SK-N-SH treated with all-trans-retinoic acid at 6 μM for 48 hours (cell line): Measurements from ENCODE around the gene PLXNB1.

Experiments
- ATAC-seq: fragments of 200-7000 bp; cut with Tn5 transposase; 3 replicates; pipeline ENCODE4 v1.9.1; 2020; ENCODE audit warnings: mild to moderate bottlenecking, moderate library complexity
- ARNTL ChIP-seq: fragments of 450-650 bp; formaldehyde crosslinking; IDR thresholded peaks from 2 replicates; pipeline ENCODE4 v1.5.0; 2020; ENCODE audit warnings: low read depth, mild to moderate bottlenecking, moderate library complexity, borderline replicate concordance
- BACH2 ChIP-seq: fragments of 250-450 bp; sonication (Bioruptor Pico); IDR thresholded peaks from 2 replicates; pipeline ENCODE4 v1.9.0; 2021; ENCODE audit warnings: mild to moderate bottlenecking, borderline replicate concordance
- CREB5 ChIP-seq: fragments of 250-450 bp; sonication (Bioruptor Pico); IDR thresholded peaks from 2 replicates; pipeline ENCODE4 v1.5.1; 2020; ENCODE audit warnings: low read depth, mild to moderate bottlenecking, moderate library complexity
- CSDC2 ChIP-seq: fragments of 250-450 bp; sonication (Bioruptor Pico); IDR thresholded peaks from 2 replicates; pipeline ENCODE4 v1.5.0; 2020; ENCODE audit warnings: mild to moderate bottlenecking, moderate library complexity
- ESRRG ChIP-seq: fragments of 250-450 bp; sonication (Bioruptor Pico); IDR thresholded peaks from 2 replicates; pipeline ENCODE4 v1.6.1; 2021; ENCODE audit warnings: mild to moderate bottlenecking
- GLIS3 ChIP-seq: fragments of 250-450 bp; sonication (Bioruptor Pico); IDR thresholded peaks from 2 replicates; pipeline ENCODE4 v1.5.0; 2020; ENCODE audit warnings: mild to moderate bottlenecking, moderate library complexity
- ISL1 ChIP-seq: fragments of 250-450 bp; sonication (Bioruptor Pico); IDR thresholded peaks from 2 replicates; pipeline ENCODE4 v2.1.2; 2022; ENCODE audit warnings: mild to moderate bottlenecking, moderate library complexity
- OSR1 ChIP-seq: fragments of 250-450 bp; sonication (Bioruptor Pico); IDR thresholded peaks from 2 replicates; pipeline ENCODE4 v1.8.0; 2022; ENCODE audit warnings: moderate library complexity, mild to moderate bottlenecking, inconsistent platforms
- PATZ1 ChIP-seq: fragments of 250-450 bp; sonication (Bioruptor Pico); IDR thresholded peaks from 2 replicates; pipeline ENCODE4 v1.8.0; 2020; ENCODE audit warnings: mild to moderate bottlenecking, moderate library complexity, borderline replicate concordance
- POU6F1 ChIP-seq: fragments of 250-450 bp; sonication (Bioruptor Pico); IDR thresholded peaks from 2 replicates; pipeline ENCODE4 v1.8.0; 2021; ENCODE audit warnings: low read depth, mild to moderate bottlenecking, moderate library complexity, borderline replicate concordance
- PPARA ChIP-seq: fragments of 250-450 bp; sonication (Bioruptor Pico); IDR thresholded peaks from 2 replicates; pipeline ENCODE4 v1.5.0; 2020; ENCODE audit warnings: mild to moderate bottlenecking, borderline replicate concordance
- RARB ChIP-seq: fragments of 250-450 bp; sonication (Bioruptor Pico); IDR thresholded peaks from 2 replicates; pipeline ENCODE4 v1.8.0; 2021; ENCODE audit warnings: mild to moderate bottlenecking, moderate library complexity
- SNAI2 ChIP-seq: fragments of 250-450 bp; sonication (Bioruptor Pico); IDR thresholded peaks from 2 replicates; pipeline ENCODE4 v1.5.0; 2020; ENCODE audit warnings: mild to moderate bottlenecking, moderate library complexity
- TCF4 ChIP-seq: fragments of 250-450 bp; sonication (Bioruptor Pico); IDR thresholded peaks from 2 replicates; pipeline ENCODE4 v1.8.0; 2021; ENCODE audit warnings: mild to moderate bottlenecking, moderate library complexity, borderline replicate concordance
- TOX ChIP-seq: fragments of 250-450 bp; sonication (Bioruptor Pico); IDR thresholded peaks from 2 replicates; pipeline ENCODE4 v1.8.0; 2021; ENCODE audit warnings: mild to moderate bottlenecking, moderate library complexity, borderline replicate concordance
- TSHZ2 ChIP-seq: fragments of 250-450 bp; sonication (Bioruptor Pico); IDR thresholded peaks from 2 replicates; pipeline ENCODE4 v1.5.0; 2020; ENCODE audit warnings: mild to moderate bottlenecking, moderate library complexity
- ZC3H10 ChIP-seq: fragments of 250-450 bp; sonication (Bioruptor Pico); IDR thresholded peaks from 2 replicates; pipeline ENCODE4 v1.5.1; 2021; ENCODE audit warnings: mild to moderate bottlenecking, moderate library complexity
- ZFP3 ChIP-seq: fragments of 250-450 bp; sonication (Bioruptor Pico); IDR thresholded peaks from 2 replicates; pipeline ENCODE4 v1.5.0; 2020; ENCODE audit warnings: mild to moderate bottlenecking, moderate library complexity
- ZFP30 ChIP-seq: fragments of 450-650 bp; formaldehyde crosslinking; IDR thresholded peaks from 2 replicates; pipeline ENCODE4 v1.5.0; 2022; ENCODE audit warnings: mild to moderate bottlenecking, moderate library complexity
- ZNF565 ChIP-seq: fragments of 450-650 bp; formaldehyde crosslinking; conservative IDR thresholded peaks from 2 replicates; pipeline ENCODE4 v1.5.0; 2020; ENCODE audit warnings: low read depth, mild to moderate bottlenecking, moderate library complexity
- ZNF70 ChIP-seq: fragments of 450-650 bp; formaldehyde crosslinking; IDR thresholded peaks from 2 replicates; pipeline ENCODE4 v1.5.0; 2020; ENCODE audit warnings: mild to moderate bottlenecking, moderate library complexity
- TF ChIP-seq, protein P1 (sequence below): fragments of 250-450 bp; sonication (Bioruptor Pico); IDR thresholded peaks from 2 replicates; pipeline ENCODE4 v1.5.1; 2021; ENCODE audit warnings: mild to moderate bottlenecking, moderate library complexity

Gene PLXNB1

DNA sequence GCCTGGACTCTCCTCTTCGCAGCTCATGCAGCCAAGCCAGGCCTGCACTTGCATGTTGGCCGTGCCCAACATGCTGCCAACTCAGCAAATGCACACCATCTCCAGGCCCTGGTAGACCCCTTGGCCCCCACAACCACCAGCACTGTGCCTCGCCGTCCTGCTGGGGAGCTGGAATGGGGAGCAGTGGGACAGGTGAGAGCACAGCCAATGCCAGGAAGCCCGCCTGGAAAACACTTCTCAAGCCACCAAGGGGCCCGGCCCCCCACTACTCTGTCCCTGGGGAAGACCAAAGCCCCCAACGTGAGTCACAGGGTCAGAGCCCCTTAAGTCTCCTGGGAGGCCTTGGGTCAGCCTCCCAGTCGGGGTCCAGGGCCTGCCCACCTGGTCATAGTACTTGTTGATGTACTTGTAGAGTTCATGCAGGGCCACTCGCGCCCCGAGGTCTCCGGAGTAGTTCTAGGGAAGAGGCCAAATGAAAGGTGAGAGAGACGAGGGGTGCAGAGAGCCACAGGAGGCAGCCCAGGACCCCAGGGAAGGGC lies 24.5 kb downstream of the PLXNB1 start:
- ATAC-seq = no peak
- TF ChIP-seq CSDC2 (CRISPR knock-in tag) (no peak), RARB (CRISPR knock-in tag) (no peak), TSHZ2 (CRISPR knock-in tag) (no peak), ZNF565 (CRISPR knock-in tag) (no peak), ESRRG (CRISPR knock-in tag) (no peak), BACH2 (CRISPR knock-in tag) (no peak), TOX (CRISPR knock-in tag) (no peak), POU6F1 (no peak), ZFP3 (no peak), TCF4 (CRISPR knock-in tag) (no peak), ZC3H10 (no peak), ZFP30 (no peak), SNAI2 (no peak), GLIS3 (no peak), ISL1 (CRISPR knock-in tag) (no peak), PATZ1 (no peak), OSR1 (CRISPR knock-in tag) (no peak), CREB5 (CRISPR knock-in tag) (no peak)
- TF ChIP-seq, protein P1, sequence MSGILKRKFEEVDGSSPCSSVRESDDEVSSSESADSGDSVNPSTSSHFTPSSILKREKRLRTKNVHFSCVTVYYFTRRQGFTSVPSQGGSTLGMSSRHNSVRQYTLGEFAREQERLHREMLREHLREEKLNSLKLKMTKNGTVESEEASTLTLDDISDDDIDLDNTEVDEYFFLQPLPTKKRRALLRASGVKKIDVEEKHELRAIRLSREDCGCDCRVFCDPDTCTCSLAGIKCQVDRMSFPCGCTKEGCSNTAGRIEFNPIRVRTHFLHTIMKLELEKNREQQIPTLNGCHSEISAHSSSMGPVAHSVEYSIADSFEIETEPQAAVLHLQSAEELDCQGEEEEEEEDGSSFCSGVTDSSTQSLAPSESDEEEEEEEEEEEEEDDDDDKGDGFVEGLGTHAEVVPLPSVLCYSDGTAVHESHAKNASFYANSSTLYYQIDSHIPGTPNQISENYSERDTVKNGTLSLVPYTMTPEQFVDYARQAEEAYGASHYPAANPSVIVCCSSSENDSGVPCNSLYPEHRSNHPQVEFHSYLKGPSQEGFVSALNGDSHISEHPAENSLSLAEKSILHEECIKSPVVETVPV (CRISPR knock-in tag) = no peak

DNA sequence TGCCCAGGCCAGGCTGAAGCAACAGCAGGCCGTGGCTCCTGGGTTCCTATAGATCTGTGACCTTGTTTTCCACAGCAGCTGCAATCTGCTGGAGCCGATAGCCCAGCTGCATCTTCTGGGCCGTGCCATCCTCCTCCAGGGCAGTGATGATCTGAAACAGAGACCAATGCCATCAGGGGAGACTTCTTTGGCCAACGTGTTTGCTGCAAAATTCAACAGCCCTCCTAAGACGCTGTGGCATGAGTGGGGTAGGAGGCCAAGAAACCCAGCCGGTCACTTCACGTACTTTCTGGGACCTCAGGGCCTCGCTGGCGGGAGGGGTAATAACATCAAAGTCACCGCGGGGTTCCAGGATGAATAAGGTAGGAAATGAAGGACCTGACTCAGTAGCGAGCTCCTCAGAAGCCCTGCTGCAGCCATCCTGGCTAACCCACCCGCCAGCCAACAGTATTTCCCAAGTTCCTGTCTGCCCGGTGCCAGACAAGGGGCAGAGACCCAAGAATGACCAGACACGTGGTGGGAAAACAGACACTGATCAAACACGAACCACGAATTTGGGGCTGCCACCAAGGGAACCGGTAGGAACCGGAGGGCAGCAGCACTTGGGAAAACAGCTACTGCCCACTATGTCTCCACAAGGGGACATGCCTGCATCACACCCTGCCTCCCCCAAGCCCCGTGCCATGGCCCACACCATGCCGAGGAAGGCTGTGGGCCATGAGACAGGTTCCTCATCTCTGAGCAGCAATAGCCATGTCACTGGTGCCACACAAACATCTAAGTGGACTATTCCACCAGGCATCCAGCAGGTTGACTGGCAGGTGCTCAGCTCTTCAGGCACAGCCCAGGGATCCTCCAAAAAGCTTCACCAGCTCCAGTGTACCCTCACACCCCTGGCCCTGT lies 25.2 kb downstream of the PLXNB1 start:
- TF ChIP-seq ARNTL (no peak), ZC3H10 (no peak), PPARA (CRISPR knock-in tag) (no peak), SNAI2 (no peak), CREB5 (CRISPR knock-in tag) (no peak), TSHZ2 (CRISPR knock-in tag) (no peak), TCF4 (CRISPR knock-in tag) (no peak), CSDC2 (CRISPR knock-in tag) (no peak), ZNF70 (no peak), PATZ1 (no peak), ZNF565 (CRISPR knock-in tag) (no peak)

More for the DNA sequence above, 25.2 kb downstream of the PLXNB1 start:
- no peak for ATAC-seq
